Activated CD8-positive, alpha-beta memory T cell treated with anti-CD3 and anti-CD28 coated beads, Interleukin-2, amount 50 U/mL, for 24 hours (primary cell): Measurements from ENCODE around the gene EXOC6B.

Experiments
- DNase-seq: peaks from one replicate; pipeline ENCODE4 v3.0.0-alpha.2; 2020; ENCODE audit errors: extremely low read depth

The EXOC6B gene

DNA sequence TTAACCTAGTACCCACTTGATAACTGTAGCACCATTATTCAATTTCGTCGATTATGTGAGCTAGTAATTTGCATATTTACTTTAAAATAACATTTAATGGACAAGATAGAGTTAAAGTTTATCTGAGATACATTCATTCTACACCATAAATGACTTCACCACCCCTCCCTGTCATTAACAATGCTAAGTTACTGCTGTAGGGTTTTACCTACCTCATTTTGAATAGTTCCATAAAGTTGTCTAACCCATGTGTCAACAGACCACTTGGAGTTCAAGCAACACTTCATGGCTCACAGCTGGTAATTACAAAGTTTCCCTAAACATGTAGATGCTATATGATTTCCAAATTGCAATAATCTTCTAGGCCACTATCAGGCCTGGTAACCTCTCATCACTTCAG is 550.7 kb downstream of the EXOC6B start:
- no peak for DNase-seq

DNA sequence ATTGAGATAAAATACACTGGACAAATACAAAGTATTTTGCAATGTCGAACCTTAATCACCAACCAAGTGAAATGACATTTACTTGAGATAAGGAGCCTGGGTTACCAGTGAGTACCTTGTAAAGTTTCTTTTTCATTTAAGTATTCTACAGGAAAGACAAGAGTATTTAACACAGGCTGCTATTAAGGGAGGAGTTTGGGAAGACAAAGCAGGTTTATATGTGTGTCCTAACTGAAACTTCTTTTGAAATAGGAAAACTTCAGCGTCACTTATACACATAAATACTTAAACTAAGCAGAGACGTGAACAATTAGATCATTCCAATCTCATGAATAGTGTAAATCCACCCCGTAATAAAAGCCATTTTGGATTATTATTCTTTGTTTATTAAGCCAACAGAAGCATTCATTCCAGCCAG is 551.4 kb downstream of the EXOC6B start:
- DNase-seq = no peak

DNA sequence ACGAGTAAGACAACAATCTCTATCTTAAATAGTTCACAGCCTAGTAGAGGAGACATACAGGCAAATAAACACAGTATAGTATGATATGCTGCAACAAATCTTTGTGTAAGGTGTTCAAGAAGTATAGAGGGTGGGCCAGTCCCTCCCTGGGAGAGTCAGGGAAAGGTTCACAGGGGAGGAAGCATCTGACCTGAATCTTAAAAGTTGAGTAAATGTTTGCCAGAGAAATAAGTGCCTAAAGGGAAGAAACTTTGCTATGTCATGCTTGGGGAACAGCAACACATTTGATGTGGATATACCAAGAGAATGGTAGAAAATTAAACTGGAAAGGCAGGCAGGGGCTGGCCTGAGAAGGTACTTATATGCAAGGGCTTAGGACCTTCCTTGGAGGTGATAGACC is 552.4 kb downstream of the EXOC6B start:
- DNase-seq = no peak

DNA sequence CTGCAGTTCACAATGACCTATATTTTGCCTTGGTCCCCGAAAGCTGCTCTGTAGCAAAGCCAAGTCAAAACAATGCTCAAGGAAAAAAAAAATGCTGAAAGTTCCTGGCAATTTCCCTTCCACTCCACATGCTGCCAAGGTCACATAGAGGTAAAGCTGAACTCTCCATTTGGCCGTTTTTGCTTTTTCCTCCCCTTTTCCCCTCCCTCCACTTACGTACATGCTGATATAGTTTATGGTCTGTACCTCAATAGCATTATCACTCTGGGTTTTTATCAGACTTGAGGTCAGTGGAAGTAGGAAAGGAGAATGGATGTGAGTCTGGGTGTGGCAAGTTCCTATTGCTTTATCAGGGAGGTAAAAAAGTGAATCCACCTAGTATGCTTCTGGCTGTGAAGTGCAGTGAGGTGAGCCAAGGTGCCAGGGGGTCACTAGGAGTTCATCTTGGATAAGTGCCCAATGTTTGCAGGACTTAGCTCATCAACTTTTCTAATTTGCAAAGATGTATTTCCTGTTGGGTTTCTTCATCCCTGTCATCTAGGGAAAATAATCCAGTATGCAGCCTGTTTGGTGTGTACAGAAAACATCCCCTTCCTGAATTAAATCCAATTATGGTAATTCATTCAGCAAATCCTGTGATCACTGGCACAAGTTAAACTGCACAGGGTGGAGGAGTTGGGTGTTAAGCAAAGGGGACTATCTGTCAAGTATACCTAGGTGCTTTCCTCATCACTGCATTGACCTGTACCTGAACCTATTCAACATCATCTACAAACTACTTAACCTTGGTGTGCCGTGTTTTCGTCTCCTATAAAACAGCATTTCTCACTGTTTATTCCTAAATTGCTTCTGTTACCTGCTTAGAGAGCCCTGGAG is 553.8 kb downstream of the EXOC6B start:
- no peak for DNase-seq

DNA sequence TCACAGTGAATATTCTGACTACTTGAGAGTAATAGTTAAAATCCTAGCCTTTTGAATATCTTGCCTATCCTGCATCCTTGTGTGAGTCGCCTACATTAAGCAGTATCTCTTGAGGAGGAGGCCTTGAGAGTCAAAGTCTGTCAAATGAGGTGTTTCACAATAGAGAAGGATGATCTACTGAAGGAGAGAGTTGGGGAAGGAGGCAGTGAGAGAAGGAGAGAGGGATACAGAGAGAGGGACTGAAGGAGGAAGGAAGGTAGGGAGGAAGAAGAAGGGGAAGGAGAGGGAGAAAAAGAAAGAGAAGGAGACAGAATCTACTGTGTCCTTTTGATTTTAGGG is 554.6 kb downstream of the EXOC6B start:
- no peak for DNase-seq

DNA sequence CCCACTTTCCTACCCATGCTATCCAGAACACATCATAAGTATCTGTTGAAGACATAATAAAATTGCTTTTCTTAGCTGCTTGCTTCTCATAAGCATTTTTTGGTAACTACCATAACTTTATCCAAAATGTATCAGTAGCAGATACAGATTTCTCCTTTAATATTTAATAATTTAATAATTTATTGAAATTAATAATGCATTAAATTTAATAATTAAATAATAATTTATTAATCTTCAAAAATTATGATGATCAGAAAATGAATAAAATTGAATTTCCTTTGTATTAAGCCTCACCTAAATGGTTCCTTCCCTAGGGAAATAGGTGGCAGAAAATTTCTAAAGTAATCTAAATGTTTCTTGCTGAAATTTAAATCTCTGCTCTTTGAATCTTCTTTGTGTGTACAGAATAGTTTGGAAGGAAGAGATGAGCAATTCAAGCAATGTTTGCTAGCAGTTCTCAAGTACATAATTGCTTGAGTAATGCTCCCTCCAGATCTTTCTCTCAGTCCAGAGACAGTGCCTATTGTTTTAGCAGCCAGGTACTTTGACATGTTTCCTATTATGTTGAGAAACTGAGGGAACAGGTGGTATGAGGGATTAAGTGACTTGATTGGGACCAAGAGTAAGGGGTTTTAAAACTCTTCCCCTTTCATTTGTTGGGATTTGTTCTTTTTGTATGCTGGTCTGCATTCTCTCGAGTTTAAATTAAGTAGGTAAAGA is 555.1 kb downstream of the EXOC6B start:
- DNase-seq = no peak

DNA sequence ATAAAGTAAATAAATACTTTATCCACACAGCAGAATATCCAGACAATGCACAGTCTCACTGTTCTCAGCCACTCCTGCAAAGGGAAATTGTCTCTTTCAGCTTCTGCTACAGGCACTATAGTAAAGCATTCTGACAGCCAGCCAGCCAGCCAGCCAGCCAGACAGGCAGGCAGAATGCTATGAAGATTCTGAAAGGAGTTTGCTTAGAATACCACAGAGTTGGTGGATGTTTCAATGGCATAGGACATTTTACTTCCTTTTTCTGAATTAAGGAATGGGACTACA is 562.1 kb downstream of the EXOC6B start:
- DNase-seq = no peak

DNA sequence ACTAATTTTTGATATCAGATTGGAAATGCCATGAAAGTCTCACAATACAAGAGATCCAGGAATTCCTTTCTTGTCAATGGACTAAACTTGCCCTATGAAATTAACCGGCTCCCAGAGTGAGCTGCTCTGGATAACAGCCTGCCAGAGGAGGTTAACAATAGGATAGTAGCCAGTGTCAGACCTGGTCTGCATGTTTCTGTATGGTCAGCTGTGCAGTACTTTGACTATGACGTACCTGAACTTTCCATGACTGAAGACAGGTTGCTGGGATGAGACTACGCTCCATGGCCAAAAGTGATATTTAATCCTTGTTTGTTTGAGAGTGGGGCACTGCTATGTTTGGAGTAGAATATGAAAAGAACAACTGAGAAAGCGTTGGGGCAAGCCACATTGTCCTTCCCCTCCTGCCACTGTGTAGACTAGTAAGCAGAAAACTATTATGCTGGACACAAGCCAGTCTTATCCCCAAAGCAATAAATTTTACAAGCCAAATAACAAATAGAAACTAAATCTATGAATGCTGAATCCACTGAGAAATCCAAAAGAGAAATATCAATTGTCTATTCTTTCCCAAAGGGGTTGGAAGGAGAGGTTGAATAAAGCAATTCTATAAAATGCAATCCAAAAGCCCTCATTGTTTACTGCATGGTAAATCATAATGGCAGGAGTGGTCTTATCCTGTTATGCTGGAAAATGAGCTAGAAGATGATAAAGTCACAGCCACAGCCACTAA is 562.6 kb downstream of the EXOC6B start:
- DNase-seq = no peak

DNA sequence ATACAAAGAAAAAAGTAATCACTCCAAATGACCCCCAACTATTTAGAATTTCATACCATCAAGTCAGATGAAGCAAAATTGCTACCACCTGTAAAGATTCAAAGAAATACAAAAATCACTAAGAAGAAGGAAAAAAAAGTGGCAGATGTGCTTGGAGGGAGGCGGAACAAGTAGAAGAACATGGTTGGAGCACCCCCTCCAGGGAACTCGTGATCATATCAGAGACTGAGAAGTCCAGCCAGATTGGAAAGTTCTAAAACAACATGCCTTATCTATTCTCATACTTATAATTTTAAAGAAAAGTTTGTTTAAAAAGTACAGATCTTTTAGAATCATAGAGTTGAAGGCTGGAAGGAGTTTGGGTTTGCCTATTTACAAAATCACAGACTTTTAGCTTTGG is 564.8 kb downstream of the EXOC6B start:
- no peak for DNase-seq

DNA sequence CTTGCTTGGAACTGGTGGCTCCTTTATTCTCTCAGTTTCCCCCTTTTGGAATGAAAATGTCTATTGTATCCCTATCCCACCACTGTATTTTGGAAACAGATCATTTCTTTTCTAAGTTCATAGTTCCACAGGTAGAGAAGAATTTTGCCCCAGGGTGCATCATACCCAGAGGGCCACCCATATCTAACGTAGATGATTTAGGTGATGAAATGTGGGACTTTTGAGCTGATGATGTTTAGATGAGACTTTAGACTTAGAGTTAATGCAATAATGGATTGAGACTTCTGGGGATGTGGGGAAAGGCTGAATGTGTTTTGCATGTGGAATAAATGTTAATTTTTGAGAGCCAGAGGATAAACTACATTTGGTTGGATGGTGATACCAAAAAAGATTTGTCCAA is 570.3 kb downstream of the EXOC6B start:
- no peak for DNase-seq

DNA sequence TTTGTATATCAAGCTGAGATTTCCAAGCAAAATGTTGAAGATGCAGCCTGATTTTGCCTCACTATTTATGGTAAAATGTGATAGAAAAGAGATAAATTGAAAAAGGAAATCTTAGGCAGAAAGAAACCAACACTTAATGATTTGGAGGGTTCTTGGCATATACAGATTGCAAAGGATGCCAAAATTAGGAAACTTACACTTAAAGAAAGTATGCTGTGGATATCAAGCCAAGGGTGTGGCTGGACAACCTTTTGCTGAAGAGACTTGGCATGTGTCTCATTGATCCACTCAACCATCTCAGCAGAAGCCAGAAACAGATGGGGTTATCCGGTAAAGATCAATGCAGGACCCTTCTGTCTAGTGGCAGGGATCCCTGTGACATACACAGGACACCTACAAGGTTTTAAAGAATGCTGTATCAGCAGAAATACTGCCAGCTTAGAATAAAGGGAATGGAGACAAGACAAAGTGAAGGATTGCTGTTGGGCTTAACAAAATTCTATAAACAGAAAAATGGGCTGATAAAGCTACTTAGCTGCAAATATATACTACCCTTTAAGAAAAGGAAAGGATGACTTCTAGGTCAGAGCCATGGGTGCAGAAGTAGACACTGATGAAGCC is 570.9 kb downstream of the EXOC6B start:
- no peak for DNase-seq

DNA sequence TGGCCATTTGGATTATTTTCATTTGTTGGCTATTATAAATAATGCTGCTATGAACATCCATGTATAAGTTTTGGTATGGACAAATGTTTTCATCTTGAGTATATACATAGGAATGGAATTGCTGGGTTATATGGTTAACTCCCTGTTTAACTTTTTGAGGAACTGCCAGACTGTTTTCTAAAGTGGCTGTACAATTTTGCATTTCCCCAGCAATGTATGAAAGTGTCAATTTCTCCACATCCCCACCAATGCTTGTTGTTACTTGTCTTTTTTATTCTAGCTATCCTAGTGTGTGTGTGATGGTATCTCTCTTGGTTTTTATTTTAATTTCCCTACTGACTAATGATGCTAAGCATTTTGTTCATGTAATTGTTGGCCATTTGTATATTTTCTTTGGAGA is 587.5 kb downstream of the EXOC6B start:
- DNase-seq = no peak

DNA sequence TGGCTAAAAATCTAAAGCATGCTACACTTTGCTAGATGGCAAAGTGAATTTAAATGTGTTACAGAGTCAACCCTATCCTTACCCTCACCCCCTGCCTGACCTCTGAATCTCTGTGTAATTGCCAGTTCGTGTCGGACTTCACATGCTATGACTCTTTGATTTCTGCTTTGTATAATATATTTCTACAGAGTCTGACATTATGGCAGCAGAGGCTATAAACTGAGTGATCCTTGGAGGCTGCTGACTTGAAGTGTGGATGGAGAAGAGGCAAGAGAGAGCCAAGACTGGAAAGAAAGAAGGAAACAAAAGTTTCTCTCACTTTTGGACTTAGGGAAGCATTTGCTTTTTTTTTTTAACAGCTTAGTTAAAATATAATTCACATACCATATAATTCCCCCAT is 588.3 kb downstream of the EXOC6B start:
- DNase-seq = no peak

DNA sequence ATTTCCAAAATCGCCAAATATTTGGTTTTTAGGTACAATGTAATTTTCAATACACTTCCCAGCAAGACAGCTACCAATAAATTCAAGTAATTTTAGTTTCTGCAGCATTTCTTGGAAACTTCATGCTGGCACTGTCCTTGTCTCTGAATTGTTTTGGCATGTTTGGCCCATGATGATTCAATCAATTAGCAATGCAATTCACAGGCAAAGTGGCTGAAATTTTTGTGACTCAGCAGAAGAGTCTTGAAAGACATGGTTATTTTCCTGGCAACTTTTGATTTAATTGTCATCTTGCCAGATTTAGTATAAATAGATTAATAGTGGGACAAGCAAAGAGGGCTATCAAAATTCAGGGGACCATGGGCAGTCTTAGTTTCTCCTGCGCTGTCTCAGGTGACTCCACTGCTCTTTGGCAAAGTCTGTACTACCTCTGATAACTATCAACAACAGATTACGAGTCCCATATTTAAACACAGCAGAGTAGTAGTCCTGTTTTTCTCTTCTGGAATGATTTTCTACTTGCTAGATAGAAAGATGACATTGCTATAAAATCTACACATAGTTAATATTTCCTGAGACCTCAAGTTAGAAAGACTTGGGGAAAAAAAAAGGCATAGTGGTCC is 589.3 kb downstream of the EXOC6B start:
- DNase-seq = no peak

DNA sequence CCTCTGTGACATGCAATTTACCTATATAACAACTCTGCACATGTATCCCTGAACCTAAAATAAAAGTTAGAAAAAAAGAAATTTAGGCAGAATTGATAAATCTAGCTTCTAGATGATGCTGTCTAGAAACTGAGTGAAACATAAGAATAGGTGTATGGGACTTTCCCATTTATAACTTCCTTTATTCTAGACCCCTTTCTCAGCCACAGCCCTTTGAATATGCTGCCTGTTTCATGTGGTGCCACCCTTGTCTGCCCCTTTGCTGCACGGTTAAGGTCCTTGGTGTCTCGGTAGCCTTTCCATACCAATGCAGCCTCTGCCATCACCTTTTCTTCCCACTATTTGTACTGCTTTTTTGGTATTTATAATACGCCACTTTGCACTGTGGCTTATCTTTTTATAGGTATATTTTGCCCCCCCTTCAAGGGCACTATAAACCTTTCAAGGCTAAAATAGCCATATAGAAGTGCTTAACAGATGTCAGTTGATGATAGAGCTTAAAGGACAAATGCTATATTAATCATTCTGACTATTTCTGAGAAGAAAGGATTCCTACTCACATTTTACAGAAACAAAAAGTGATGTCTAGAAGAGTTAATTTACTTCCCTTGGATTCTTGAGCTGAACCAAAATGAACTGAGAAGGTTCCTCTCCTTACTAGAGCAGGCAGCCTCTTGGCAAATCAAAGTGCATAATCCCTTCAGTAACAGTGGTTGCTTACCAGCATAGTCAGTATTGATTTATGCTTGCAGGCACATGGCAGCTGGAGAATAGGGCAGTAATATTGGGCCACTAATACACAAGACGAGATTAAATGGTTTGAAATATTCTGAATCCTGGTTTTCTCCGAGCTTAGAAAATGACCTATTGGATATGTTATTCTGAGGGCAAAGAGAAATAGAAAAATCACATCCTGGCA is 590.1 kb downstream of the EXOC6B start:
- DNase-seq = no peak

DNA sequence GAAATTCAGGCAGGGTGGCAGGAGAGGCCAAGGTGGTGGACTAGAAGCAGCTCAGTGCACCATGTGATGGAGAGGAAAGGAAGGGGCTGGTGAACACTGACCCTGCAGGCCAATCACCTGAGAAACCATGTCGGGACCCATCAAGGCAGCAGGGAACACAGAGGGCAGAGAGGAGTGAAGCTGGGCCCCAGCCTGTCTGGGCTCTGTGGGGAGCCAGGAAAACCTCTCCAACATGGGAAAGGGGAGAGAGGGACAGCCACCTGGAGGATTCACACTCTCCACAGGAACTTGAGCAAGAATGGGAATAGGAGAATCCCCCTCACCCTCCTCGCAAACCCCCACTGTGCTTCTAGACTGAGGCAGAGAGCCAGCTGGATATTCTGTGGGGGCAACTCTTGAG is 592.6 kb downstream of the EXOC6B start:
- DNase-seq = no peak

DNA sequence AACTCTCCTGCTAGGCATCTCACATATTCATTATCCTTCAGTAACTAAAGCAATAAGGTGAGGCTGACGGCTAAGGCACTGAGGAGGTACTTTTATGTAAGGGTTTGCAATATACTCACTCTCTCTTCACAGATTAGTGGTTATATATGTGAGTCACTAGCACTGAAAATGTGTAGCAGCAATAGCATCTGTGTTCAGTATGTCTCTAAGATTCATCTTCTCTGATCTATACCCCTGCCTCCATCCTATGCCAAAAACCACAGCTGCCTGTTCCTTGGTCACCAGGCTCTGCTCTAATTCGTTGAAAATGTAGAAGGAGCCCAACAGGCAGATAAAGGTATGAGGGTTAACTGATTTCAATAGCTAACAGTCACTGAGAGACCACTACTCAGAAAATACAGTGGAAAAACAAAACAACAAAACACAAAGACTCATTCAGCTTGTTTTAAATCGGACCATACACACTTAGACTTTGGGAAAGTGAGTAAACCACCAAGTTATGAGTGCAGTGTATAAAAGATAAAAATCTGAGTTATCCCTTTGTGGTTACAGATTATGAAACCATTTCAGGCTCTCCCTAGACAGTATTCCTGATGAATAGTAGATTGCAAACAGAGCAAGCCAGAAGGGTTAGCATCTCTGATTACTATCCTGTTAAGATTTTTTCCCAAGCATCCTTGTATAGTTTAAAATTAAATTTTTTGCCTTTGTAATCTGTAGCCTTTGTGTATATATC is 602.8 kb downstream of the EXOC6B start:
- no peak for DNase-seq

DNA sequence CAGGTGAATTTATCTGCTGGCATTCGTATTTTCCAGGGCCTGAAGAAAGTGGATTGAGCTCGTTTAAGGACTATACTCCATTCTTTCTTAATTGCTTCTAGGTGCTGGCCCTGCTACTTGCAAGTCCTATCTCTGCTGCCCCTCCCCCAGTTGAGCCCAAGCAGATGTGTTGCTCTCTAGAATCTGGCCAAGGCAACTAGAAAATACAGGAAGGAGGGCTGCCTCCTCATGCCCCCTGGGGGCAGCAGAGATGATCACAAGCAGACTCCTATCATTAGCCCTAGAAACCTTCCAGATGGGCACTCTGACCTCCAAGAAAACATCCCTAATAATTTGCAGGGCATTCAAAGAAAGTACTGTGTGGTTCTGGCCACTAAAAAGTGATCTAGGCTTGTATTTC is 605.7 kb downstream of the EXOC6B start:
- DNase-seq = no peak

DNA sequence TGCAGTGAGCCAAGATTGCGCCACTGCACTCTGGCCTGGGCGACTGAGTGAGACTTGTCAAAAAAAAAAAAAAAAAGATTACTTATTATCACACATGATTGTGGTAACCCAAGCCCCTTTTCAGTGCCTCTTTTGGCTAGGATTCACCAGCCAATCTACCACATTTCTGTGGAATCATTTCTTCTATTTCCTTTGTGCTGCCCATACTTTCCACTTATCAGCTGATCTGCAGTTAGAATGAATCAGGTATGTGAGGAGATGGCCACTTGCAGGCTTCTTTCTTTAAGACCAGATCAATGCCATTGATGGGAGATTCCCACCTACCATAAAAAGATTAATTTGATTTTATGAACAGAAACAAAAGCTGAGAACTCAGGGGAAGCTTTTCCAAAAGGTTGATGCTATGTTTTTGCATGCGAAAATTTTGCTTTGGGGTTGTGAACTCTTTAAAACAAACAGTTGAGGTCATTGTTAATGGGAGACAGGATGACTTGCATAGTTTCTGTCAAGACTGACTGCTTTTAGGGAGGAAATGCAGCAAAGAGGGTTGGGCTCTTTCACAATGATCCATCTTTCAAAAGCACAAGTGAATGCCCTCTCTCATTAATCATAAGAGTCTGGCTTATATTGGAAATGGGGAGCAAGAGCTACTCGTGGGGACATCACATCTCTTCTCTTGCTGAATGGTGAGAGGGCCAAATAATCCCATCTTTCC is 611.2 kb downstream of the EXOC6B start:
- no peak for DNase-seq

DNA sequence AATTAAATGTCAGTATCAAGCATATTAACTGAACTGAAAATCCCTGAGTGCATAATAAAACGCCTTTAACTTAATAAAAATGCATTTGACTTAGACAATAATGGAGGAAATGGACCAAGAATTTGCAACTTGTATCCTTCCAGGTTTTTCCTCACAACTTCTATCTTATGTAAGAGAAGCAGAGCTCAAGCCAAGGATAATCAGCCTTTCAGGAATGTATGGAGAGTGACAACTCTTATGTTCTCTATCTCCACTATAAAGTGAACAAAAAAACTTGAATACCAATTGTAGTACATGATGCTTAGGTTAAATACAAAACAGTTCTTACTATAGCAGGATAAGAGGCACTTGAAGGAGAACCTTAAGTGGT is 613.4 kb downstream of the EXOC6B start:
- DNase-seq = no peak
